H1 (cell line): Measurements from ENCODE around the gene EPB41L2.

Source experiments
- CTCF ChIP-seq, 3 experiments: IDR thresholded peaks; 1 replicate in 2 of 3; 2 replicates in 1 of 3; pipeline versions ENCODE4 v1.5.1 to v1.6.1; 2011; ENCODE audit warnings: low read length in 3 of 3, mild to moderate bottlenecking in 3 of 3, inconsistent platforms in 2 of 3, low read depth in 1 of 3, moderate library complexity in 1 of 3; ENCODE audit not compliant: insufficient read depth in 1 of 3; ENCODE audit errors: control extremely low read depth in 1 of 3
- MAFK ChIP-seq: IDR thresholded peaks from 2 replicates; pipeline ENCODE4 v1.6.1; 2012; ENCODE audit warnings: low read depth, mild to moderate bottlenecking, improper control_type of control experiment, low read length

- TF ChIP-seq CTCF (IDR thresholded peaks at IDR 0.05; ENCODE audit: control extremely low read depth in 1 of 3, insufficient read depth in 1 of 3, low read depth in 1 of 3, low read length in 3 of 3) (no peak), MAFK (no peak)
These were observed 169.3 kb downstream of the EPB41L2 start for GRCh38 chr6:130893766-130894165.
